WTC11 (cell line): ENCODE data around the gene RBX1.

ENCODE experiments used
- CTCF ChIP-seq: fragments of 200-600 bp; IDR thresholded peaks from 2 replicates; pipeline ENCODE4 v1.8.0; 2022; ENCODE audit warnings: antibody characterized with exemption
- MLX ChIP-seq: sonication (generic); formaldehyde crosslinking; IDR thresholded peaks from 2 replicates; pipeline ENCODE4 v1.8.1; 2023; ENCODE audit warnings: mild to moderate bottlenecking, missing genetic modification reagents, moderate library complexity
- OVOL2 ChIP-seq: fragments of 250-450 bp; sonication (Bioruptor Pico); IDR thresholded peaks from 2 replicates; pipeline ENCODE4 v1.9.0; 2021; ENCODE audit warnings: mild to moderate bottlenecking, borderline replicate concordance

GRCh38 chr22:40957601-40958000 is 6.4 kb downstream of the RBX1 start:
- no peak for TF ChIP-seq CTCF
- TF ChIP-seq OVOL2 (CRISPR knock-in tag): no peak
- TF ChIP-seq MLX (CRISPR knock-in tag): no peak
